ENCODE measurements around the gene KCTD15. TPM values are rescaled to one million over a fixed set of nuclear protein-coding genes. Genes with fewer than 3 reads are reported as not detected.

The KCTD15 gene
- total and polyA plus RNA-seq, 2 of the 4 experiments (the other 2 are of a cell fraction) = 16.3 to 19.6 TPM

- no TSS peak for BruUV-seq (replicated peaks)
- intact Hi-C loops (cut with micrococcal nuclease) = no loop called here
- no peak overlapping the region for H3K9ac ChIP-seq (ENCODE audit: low read depth, low read length)
- H2BK120ac ChIP-seq (ENCODE audit: low read depth, low read length) = no peak overlapping the region
- POLR2A ChIA-PET (ENCODE audit: unreplicated experiment) = no interaction called here
- H2AK9ac ChIP-seq (replicated peaks; ENCODE audit: low read depth, low read length, poor library complexity) = no peak overlapping the region
- no peak overlapping the region for H4K5ac ChIP-seq (ENCODE audit: low read depth, low read length)
- no peak overlapping the region for H3K14ac ChIP-seq (replicated peaks; ENCODE audit: low read depth, low read length)
- in situ Hi-C loops (cut with MboI; ENCODE audit: low sequenced_read_pairs) = no loop called here
- CTCF ChIA-PET = no interaction called here
- DNase-seq (no peak), ATAC-seq (ENCODE audit: low read depth) (no peak)
- no peak overlapping the region for H2BK5ac ChIP-seq (ENCODE audit: low read depth, low read length, poor library complexity, severe bottlenecking)
- H3K9me3 ChIP-seq (ENCODE audit: control insufficient read depth, insufficient read depth, low read length) = no peaks in the 10 kb centered on the region
- no peak overlapping the region for H3K23ac ChIP-seq (ENCODE audit: low read depth, low read length)
- H4K91ac ChIP-seq (ENCODE audit: insufficient read depth, low read depth, low read length) = no peak overlapping the region
- TF ChIP-seq USF2 (IDR thresholded peaks at IDR 0.05; ENCODE audit: low read depth, low read length) = no peak
- TF ChIP-seq ELK1 (IDR thresholded peaks at IDR 0.05; ENCODE audit: borderline replicate concordance, low read depth, low read length) = no peak
- TF ChIP-seq CEBPB (IDR thresholded peaks at IDR 0.05; ENCODE audit: low read depth, low read length) = no peak
- TF ChIP-seq RFX5 (IDR thresholded peaks at IDR 0.05; ENCODE audit: low read depth, low read length) = no peak
- no peak for TF ChIP-seq CHD1 (IDR thresholded peaks at IDR 0.05; ENCODE audit: low read depth, low read length)
- no peak for TF ChIP-seq MXI1 (IDR thresholded peaks at IDR 0.05; ENCODE audit: borderline replicate concordance, low read depth, low read length)
- no peak for TF ChIP-seq BHLHE40 (IDR thresholded peaks at IDR 0.05; ENCODE audit: low read depth, low read length)
- no peaks in the 10 kb centered on the region for H3K79me1 ChIP-seq (ENCODE audit: low read depth in 1 of 2, low read length in 2 of 2)
- H3K4me3 ChIP-seq (ENCODE audit: insufficient read depth, low read depth, low read length) = no peak overlapping the region
- no peak overlapping the region for H2BK20ac ChIP-seq (ENCODE audit: low read depth, low read length)
- H3K36me3 ChIP-seq (ENCODE audit: control insufficient read depth, insufficient read depth, low read length) = no peaks in the 10 kb centered on the region
- H4K20me1 ChIP-seq (ENCODE audit: insufficient read depth, low read length) = no peaks in the 10 kb centered on the region
- no peak overlapping the region for H3K4me2 ChIP-seq (ENCODE audit: low read depth, low read length)
- dilution Hi-C loops (cut with HindIII; ENCODE audit: low sequenced_read_pairs, unreplicated experiment) = no loop called here
- no peak overlapping the region for H3K4ac ChIP-seq (ENCODE audit: low read depth, low read length)
- no peak overlapping the region for H2BK15ac ChIP-seq (ENCODE audit: low read depth, low read length)
- H3K27me3 ChIP-seq (ENCODE audit: control insufficient read depth, insufficient read depth, low read length) = peaks cover 3% of the 10 kb centered on the region; the same call in 1 of the 2 replicates
- H3K27ac ChIP-seq (ENCODE audit: insufficient read depth, low read length) = no peak overlapping the region
- H3K18ac ChIP-seq (ENCODE audit: low read depth, low read length) = no peak overlapping the region
- H2AFZ ChIP-seq (replicated peaks; ENCODE audit: low read length, poor library complexity) = no peak overlapping the region
- 80% methylated on average over 1 of the region's 3 CpGs; no CpG with 5 or more reads in 1 of the 2 experiments for WGBS, 2 experiments (ENCODE audit: extremely low coverage in 2 of 2, insufficient read length in 1 of 2)
- no peak overlapping the region for H2AK5ac ChIP-seq (ENCODE audit: low read depth, low read length)
- no peak overlapping the region for H3K56ac ChIP-seq (ENCODE audit: extremely low read depth, insufficient read depth, low read length)
- no peaks in the 10 kb centered on the region for H3K9me1 ChIP-seq (ENCODE audit: insufficient read depth, low read length)
- no peak overlapping the region for H4K8ac ChIP-seq (ENCODE audit: low read depth in 2 of 2, low read length in 2 of 2)
- H3K4me1 ChIP-seq (ENCODE audit: control insufficient read depth, insufficient read depth, low read length) = no peaks in the 10 kb centered on the region
Observed at GRCh38 chr19:33830264-33830663, 33.6 kb downstream of the KCTD15 start.

Data from IMR-90 (cell line).